ENCODE results near the gene ZFPL1.

The ZFPL1 gene

GRCh38 chr11:65131895-65132237, 47.8 kb downstream of the ZFPL1 start:
- DNase-seq (ENCODE audit: low read depth) = no peak
- no peak for TF ChIP-seq CTCF (conservative IDR thresholded peaks at IDR 0.05; ENCODE audit: low read length)
- H3K4me3 ChIP-seq (ENCODE audit: low read length) = no peak overlapping the region

GRCh38 chr11:65132238-65132987, 48.4 kb downstream of the ZFPL1 start:
- H3K4me3 ChIP-seq (ENCODE audit: low read length) = peak overlapping the region; percentile 94
- TF ChIP-seq CTCF (conservative IDR thresholded peaks at IDR 0.05; ENCODE audit: low read length) = no peak
- no peak for DNase-seq (ENCODE audit: low read depth)

GRCh38 chr11:65132988-65133700, 49.1 kb downstream of the ZFPL1 start:
- no peak for DNase-seq (ENCODE audit: low read depth)
- H3K4me3 ChIP-seq (ENCODE audit: low read length) = peak overlapping the region; percentile 94
- no peak for TF ChIP-seq CTCF (conservative IDR thresholded peaks at IDR 0.05; ENCODE audit: low read length)

- TF ChIP-seq CTCF (conservative IDR thresholded peaks at IDR 0.05; ENCODE audit: low read length) = no peak
- H3K4me3 ChIP-seq (ENCODE audit: low read length) = peak overlapping the region; percentile 94
- no peak for DNase-seq (ENCODE audit: low read depth)
These were observed 49.7 kb downstream of the ZFPL1 start for GRCh38 chr11:65133724-65134123.

GRCh38 chr11:65134240-65134951, 50.4 kb downstream of the ZFPL1 start, which contains the start of gene SYVN1:
TSS of gene SYVN1 (minus strand) at chr11:65134519. CDS start at chr11:65133601, 918 bp downstream.
- H3K4me3 ChIP-seq (ENCODE audit: low read length) = peak within 1 kb of the TSS; percentile 94
- DNase-seq (ENCODE audit: low read depth) = peak; percentile 86
- no peak for TF ChIP-seq CTCF (conservative IDR thresholded peaks at IDR 0.05; ENCODE audit: low read length)

- DNase-seq (ENCODE audit: low read depth) = peak; percentile 96
- no peak for TF ChIP-seq CTCF (conservative IDR thresholded peaks at IDR 0.05; ENCODE audit: low read length)
- peak overlapping the region; percentile 94 for H3K4me3 ChIP-seq (ENCODE audit: low read length)
These were observed 51.1 kb downstream of the ZFPL1 start for GRCh38 chr11:65134952-65135632.

Data from AG10803 (cell line).